HEK293 (cell line): ENCODE results near the gene UQCC2.

Source experiments
- CTCF ChIA-PET: fragments of 350-600 bp; formaldehyde crosslinking; extraction: SDS; loops from one replicate; lab custom pipeline; 2021; ENCODE audit warnings: antibody characterized with exemption; lab: Yijun Ruan, JAX
- POLR2A ChIA-PET: fragments of 300-600 bp; formaldehyde crosslinking; extraction: SDS; loops from one replicate; lab custom pipeline; 2020; ENCODE audit warnings: antibody characterized with exemption, inconsistent platforms; lab: Yijun Ruan, JAX
- H3K27ac ChIP-seq: fragments of 200-500 bp; sonication (Bioruptor generic); 2 replicates; pipeline ENCODE4 v1.5.1; 2014; ENCODE audit warnings: low read depth, low read length, control low read depth, inconsistent platforms; ENCODE audit errors: extremely low read depth
- H3K36me3 ChIP-seq, 2 experiments: fragments of 200-500 bp in 1 of 2; sonication (Bioruptor generic) in 1 of 2; 1 replicate in 1 of 2; 2 replicates in 1 of 2; pipeline ENCODE4 v1.5.1; 2014 to 2017; ENCODE audit warnings: inconsistent platforms in 2 of 2, low read length in 2 of 2; ENCODE audit not compliant: control insufficient read depth in 2 of 2, insufficient read depth in 1 of 2
- H3K4me1 ChIP-seq: fragments of 200-500 bp; sonication (Bioruptor generic); 2 replicates; pipeline ENCODE4 v1.5.1; 2014; ENCODE audit warnings: mild to moderate bottlenecking, low read length, inconsistent platforms; ENCODE audit not compliant: control insufficient read depth, insufficient read depth
- H3K4me3 ChIP-seq: 2 replicates; pipeline ENCODE4 v1.5.1; 2011; ENCODE audit warnings: low read depth, mild to moderate bottlenecking, control low read depth, low read length, moderate library complexity
- H3K9me3 ChIP-seq: fragments of 200-500 bp; sonication (Bioruptor generic); 2 replicates; pipeline ENCODE4 v1.5.1; 2014; ENCODE audit warnings: low read depth, low read length, inconsistent platforms; ENCODE audit not compliant: control insufficient read depth, insufficient read depth
- MEIS1 ChIP-seq: sonication (generic); formaldehyde crosslinking; IDR thresholded peaks from 2 replicates; pipeline ENCODE4 v1.8.1; 2022; ENCODE audit warnings: missing genetic modification reagents, mild to moderate bottlenecking, borderline replicate concordance
- OSR2 ChIP-seq: fragments of 450-650 bp; formaldehyde crosslinking; IDR thresholded peaks from 2 replicates; pipeline ENCODE4 v1.5.1; 2016; ENCODE audit warnings: missing biosample characterization, missing genetic modification characterization
- REPIN1 ChIP-seq: fragments of 450-650 bp; formaldehyde crosslinking; IDR thresholded peaks from 2 replicates; pipeline ENCODE4 v1.5.1; 2017; ENCODE audit warnings: missing biosample characterization, missing genetic modification characterization, low read depth
- ZBTB8A ChIP-seq: fragments of 450-650 bp; formaldehyde crosslinking; IDR thresholded peaks from 2 replicates; pipeline ENCODE4 v1.5.1; 2016; ENCODE audit warnings: missing biosample characterization, missing genetic modification characterization
- ZNF184 ChIP-seq: fragments of 450-650 bp; IDR thresholded peaks from 2 replicates; pipeline ENCODE4 v1.5.1; 2018; ENCODE audit warnings: missing biosample characterization, mild to moderate bottlenecking, missing genetic modification characterization
- ZNF23 ChIP-seq: fragments of 450-650 bp; formaldehyde crosslinking; IDR thresholded peaks from 2 replicates; pipeline ENCODE4 v1.5.1; 2016; ENCODE audit warnings: missing biosample characterization, missing genetic modification characterization, borderline replicate concordance
- ZNF280D ChIP-seq: fragments of 450-650 bp; formaldehyde crosslinking; IDR thresholded peaks from 2 replicates; pipeline ENCODE4 v1.5.1; 2016; ENCODE audit warnings: missing biosample characterization, missing genetic modification characterization
- ZNF292 ChIP-seq: fragments of 450-650 bp; formaldehyde crosslinking; IDR thresholded peaks from 2 replicates; pipeline ENCODE4 v1.5.1; 2016; ENCODE audit warnings: low read depth, missing biosample characterization, missing genetic modification characterization, borderline replicate concordance
- ZNF350 ChIP-seq: fragments of 450-650 bp; formaldehyde crosslinking; IDR thresholded peaks from 2 replicates; pipeline ENCODE4 v1.5.0; 2017; ENCODE audit warnings: missing biosample characterization, mild to moderate bottlenecking, missing genetic modification characterization
- ZNF394 ChIP-seq: fragments of 450-650 bp; formaldehyde crosslinking; IDR thresholded peaks from 2 replicates; pipeline ENCODE4 v1.5.1; 2016; ENCODE audit warnings: missing biosample characterization, missing genetic modification characterization, mild to moderate bottlenecking, moderate library complexity, borderline replicate concordance
- ZNF530 ChIP-seq: fragments of 450-650 bp; formaldehyde crosslinking; IDR thresholded peaks from 2 replicates; pipeline ENCODE4 v1.5.1; 2016; ENCODE audit warnings: low read depth, missing biosample characterization, missing genetic modification characterization
- ZNF548 ChIP-seq: fragments of 450-650 bp; formaldehyde crosslinking; IDR thresholded peaks from 2 replicates; pipeline ENCODE4 v1.5.1; 2016; ENCODE audit warnings: missing biosample characterization, missing genetic modification characterization
- ZNF549 ChIP-seq: fragments of 450-650 bp; IDR thresholded peaks from 2 replicates; pipeline ENCODE4 v1.5.1; 2018; ENCODE audit warnings: missing biosample characterization, missing genetic modification characterization, mild to moderate bottlenecking, inconsistent platforms, moderate library complexity
- ZNF561 ChIP-seq: fragments of 450-650 bp; IDR thresholded peaks from 2 replicates; pipeline ENCODE4 v1.5.1; 2018; ENCODE audit warnings: missing biosample characterization, missing genetic modification characterization, borderline replicate concordance
- ZNF580 ChIP-seq: fragments of 450-650 bp; formaldehyde crosslinking; IDR thresholded peaks from 2 replicates; pipeline ENCODE4 v1.5.1; 2016; ENCODE audit warnings: missing biosample characterization, missing genetic modification characterization
- ZNF626 ChIP-seq: fragments of 450-650 bp; sonication (Bioruptor Pico); formaldehyde crosslinking; IDR thresholded peaks from 2 replicates; pipeline ENCODE4 v1.5.1; 2018; ENCODE audit warnings: missing biosample characterization, missing genetic modification characterization, inconsistent platforms
- ZNF629 ChIP-seq: fragments of 450-650 bp; formaldehyde crosslinking; IDR thresholded peaks from 2 replicates; pipeline ENCODE4 v1.5.1; 2017; ENCODE audit warnings: missing biosample characterization, missing genetic modification characterization
- ZNF658 ChIP-seq: fragments of 450-650 bp; formaldehyde crosslinking; IDR thresholded peaks from 2 replicates; pipeline ENCODE4; 2016; ENCODE audit warnings: missing biosample characterization, missing genetic modification characterization
- ZNF747 ChIP-seq: fragments of 450-650 bp; formaldehyde crosslinking; IDR thresholded peaks from 2 replicates; pipeline ENCODE4 v1.5.1; 2016; ENCODE audit warnings: missing biosample characterization, missing genetic modification characterization
- TF ChIP-seq, protein P1 (sequence below): fragments of 450-650 bp; formaldehyde crosslinking; IDR thresholded peaks from 2 replicates; pipeline ENCODE4 v1.5.1; 2016; ENCODE audit warnings: missing biosample characterization, missing genetic modification characterization

UQCC2 gene

GRCh38 chr6:33733709-33734007, 22.2 kb upstream of the UQCC2 start (continued):
- TF ChIP-seq ZNF280D (tag by site-specific recombination) (no peak), ZNF549 (tag by site-specific recombination) (no peak)

- no peak overlapping the region for H3K4me3 ChIP-seq
- no peak overlapping the region for H3K27ac ChIP-seq
- H3K4me1 ChIP-seq, result no peaks in the 10 kb centered on the region
- ChIA-PET POLR2A (no interaction called here), CTCF (interaction anchor here (0.6 to 2.1 kb wide), 3 partner anchors 30 to 226 kb away, joined by 4 to 6 read pairs (median 6); no protein-coding TSS in a partner anchor)
- H3K36me3 ChIP-seq, result no peaks in the 10 kb centered on the region
- TF ChIP-seq ZBTB8A (tag by site-specific recombination) (no peak), ZNF561 (tag by site-specific recombination) (no peak), ZNF548 (tag by site-specific recombination) (no peak), ZNF23 (tag by site-specific recombination) (no peak), OSR2 (tag by site-specific recombination) (no peak), ZNF350 (no peak), ZNF747 (tag by site-specific recombination) (no peak), ZNF626 (no peak), MEIS1 (CRISPR knock-in tag) (no peak), ZNF184 (tag by site-specific recombination) (no peak), REPIN1 (tag by site-specific recombination) (no peak), ZNF394 (tag by site-specific recombination) (no peak)
- no peaks in the 10 kb centered on the region for H3K9me3 ChIP-seq
These were observed 21.6 kb upstream of the UQCC2 start for GRCh38 chr6:33732817-33733708.

DNA sequence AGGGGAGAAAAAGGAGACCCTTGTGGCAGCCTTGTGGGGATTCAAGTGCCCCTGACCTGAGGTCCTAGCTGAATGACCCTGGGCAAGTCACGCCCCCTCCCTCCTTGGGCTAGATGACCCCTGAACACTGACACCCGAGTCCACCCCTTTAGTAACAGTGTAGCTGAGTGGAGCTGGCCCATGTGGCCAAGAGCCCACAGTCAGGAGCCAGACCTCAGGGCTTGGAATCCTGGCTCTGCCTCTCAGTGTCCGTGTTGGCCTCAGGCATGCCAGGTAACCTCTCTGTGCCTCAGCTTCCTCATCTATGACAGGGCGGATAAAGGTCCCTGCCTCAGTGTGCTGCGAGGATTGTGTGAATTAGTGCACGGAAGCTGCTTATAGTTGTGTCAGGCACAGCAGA, 20.9 kb upstream of the UQCC2 start:
- Histone ChIP-seq H3K4me3 (no peak overlapping the region), H3K4me1 (no peaks in the 10 kb centered on the region), H3K36me3 (no peaks in the 10 kb centered on the region), H3K9me3 (no peaks in the 10 kb centered on the region), H3K27ac (no peak overlapping the region)
- no peak for TF ChIP-seq ZNF658 (tag by site-specific recombination)
- no peak for TF ChIP-seq ZNF530 (tag by site-specific recombination)
- TF ChIP-seq ZNF580, result no peak
- no peak for TF ChIP-seq ZNF629 (tag by site-specific recombination)
- TF ChIP-seq ZNF292 (tag by site-specific recombination), result no peak
- TF ChIP-seq, protein P1, sequence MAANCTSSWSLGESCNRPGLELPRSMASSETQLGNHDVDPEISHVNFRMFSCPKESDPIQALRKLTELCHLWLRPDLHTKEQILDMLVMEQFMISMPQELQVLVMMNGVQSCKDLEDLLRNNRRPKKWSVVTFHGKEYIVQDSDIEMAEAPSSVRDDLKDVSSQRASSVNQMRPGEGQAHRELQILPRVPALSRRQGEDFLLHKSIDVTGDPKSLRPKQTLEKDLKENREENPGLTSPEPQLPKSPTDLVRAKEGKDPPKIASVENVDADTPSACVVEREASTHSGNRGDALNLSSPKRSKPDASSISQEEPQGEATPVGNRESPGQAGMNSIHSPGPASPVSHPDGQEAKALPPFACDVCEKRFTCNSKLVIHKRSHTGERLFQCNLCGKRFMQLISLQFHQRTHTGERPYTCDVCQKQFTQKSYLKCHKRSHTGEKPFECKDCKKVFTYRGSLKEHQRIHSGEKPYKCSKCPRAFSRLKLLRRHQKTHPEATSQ (tag by site-specific recombination), result no peak
- no peak for TF ChIP-seq ZBTB8A (tag by site-specific recombination)
- ChIA-PET CTCF (interaction anchor here (0.6 to 2.1 kb wide), 3 partner anchors 30 to 227 kb away, joined by 4 to 6 read pairs (median 6); no protein-coding TSS in a partner anchor), POLR2A (interaction anchor here (1.2 kb wide), 1 partner anchor 21 kb away, joined by 5 read pairs; the partner anchor contains the start of gene UQCC2)
